ENCODE results near the gene ADD3. TPM values are rescaled to one million over a fixed set of nuclear protein-coding genes. Genes with fewer than 3 reads are reported as not detected.
A peak's percentile ranks its signal among the peaks of the same experiment; 100 is the strongest.

ADD3 gene
- total RNA-seq, 3 donors from 2014 or later (not counting 1 experiment from before 2014, with no cell fraction given) = 341 to 437 (median 344) TPM

DNA sequence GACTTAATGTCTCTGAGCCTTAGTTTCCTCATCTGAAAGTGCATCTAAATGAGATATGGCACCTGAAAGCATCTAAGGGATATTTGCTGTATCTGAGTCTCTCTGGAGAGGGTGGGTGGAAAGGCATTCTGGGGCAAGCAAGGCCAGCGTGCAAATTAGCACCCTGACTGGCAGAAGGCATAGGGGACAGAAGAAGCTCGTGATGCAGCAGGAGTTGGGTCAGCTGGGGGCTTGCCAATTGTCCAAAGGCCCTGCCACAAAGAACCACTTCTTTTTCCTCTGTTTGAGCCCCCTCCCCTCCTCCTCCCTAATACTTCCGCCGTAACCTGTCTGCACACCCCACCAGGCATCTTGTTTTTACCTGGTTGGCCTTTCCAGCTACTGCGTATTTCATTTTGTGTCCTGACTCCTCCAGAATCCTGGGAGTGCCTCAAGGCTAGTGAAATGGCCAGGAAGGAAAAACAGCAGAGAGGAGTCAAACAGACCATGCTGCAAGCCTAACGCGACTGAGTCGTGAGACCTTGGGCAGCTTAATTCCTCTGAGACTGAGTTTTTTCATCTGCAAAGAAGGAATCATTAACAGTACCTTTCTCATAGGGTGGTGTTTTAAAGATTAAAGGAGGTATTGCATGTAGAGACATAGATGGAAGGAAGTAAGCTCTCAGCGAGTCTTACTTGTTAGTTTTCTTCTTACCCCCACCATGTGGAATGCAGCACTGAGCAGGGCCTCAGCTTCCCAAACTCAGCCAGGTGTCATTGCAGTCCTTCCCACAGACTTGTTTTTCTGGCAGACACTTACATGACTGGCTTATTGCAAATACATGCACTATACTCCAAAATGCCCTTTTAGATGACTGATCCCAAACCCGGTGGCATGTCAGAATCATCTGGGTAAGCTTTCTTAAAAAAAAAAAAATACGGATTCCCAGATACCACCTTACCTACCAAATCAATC is 150.5 kb downstream of the ADD3 start:
- Histone ChIP-seq H3K27me3 (ENCODE audit: control insufficient read depth, insufficient read depth, low read length) (peaks cover 55% of the 10 kb centered on the region), H3K4me1 (ENCODE audit: control insufficient read depth, insufficient read depth, low read length) (peaks cover 32% of the 10 kb centered on the region), H3K9me3 (ENCODE audit: control insufficient read depth, insufficient read depth, low read length) (no peaks in the 10 kb centered on the region), H3K27ac (ENCODE audit: low read length) (no peak overlapping the region), H3K4me3 (ENCODE audit: low read length) (no peak overlapping the region), H3K36me3 (ENCODE audit: control insufficient read depth, insufficient read depth, low read length) (no peaks in the 10 kb centered on the region)
- peaks cover 41 to 45% of the 10 kb centered on the region in 2 donors for H3K4me1 Mint-ChIP-seq
- WGBS (ENCODE audit: insufficient coverage) = 92% methylated on average over 11 of the region's 11 CpGs
- H3K4me3 Mint-ChIP-seq = peak overlapping the region; percentile 74
- intact Hi-C loops (cut with micrococcal nuclease) = loop anchor here (5.0 kb wide), 1 partner anchor 69 kb away; no protein-coding TSS in a partner anchor
- DNase-seq (no peak), ATAC-seq (no peak)
- H3K9me3 Mint-ChIP-seq = no peaks in the 10 kb centered on the region
- TF ChIP-seq, protein P1, sequence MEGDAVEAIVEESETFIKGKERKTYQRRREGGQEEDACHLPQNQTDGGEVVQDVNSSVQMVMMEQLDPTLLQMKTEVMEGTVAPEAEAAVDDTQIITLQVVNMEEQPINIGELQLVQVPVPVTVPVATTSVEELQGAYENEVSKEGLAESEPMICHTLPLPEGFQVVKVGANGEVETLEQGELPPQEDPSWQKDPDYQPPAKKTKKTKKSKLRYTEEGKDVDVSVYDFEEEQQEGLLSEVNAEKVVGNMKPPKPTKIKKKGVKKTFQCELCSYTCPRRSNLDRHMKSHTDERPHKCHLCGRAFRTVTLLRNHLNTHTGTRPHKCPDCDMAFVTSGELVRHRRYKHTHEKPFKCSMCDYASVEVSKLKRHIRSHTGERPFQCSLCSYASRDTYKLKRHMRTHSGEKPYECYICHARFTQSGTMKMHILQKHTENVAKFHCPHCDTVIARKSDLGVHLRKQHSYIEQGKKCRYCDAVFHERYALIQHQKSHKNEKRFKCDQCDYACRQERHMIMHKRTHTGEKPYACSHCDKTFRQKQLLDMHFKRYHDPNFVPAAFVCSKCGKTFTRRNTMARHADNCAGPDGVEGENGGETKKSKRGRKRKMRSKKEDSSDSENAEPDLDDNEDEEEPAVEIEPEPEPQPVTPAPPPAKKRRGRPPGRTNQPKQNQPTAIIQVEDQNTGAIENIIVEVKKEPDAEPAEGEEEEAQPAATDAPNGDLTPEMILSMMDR (IDR thresholded peaks at IDR 0.05) = no peak
- H3K36me3 Mint-ChIP-seq = no peaks in the 10 kb centered on the region
- no peak overlapping the region for H3K27ac Mint-ChIP-seq
- H3K27me3 Mint-ChIP-seq (ENCODE audit: low read depth in 2 of 2) = peaks cover 54 to 60% of the 10 kb centered on the region in 2 donors

- no peaks in the 10 kb centered on the region for H3K36me3 ChIP-seq (ENCODE audit: control insufficient read depth, insufficient read depth, low read length)
- no peak overlapping the region for H3K4me3 ChIP-seq (ENCODE audit: low read length)
- H3K36me3 Mint-ChIP-seq = no peaks in the 10 kb centered on the region
- H3K27ac ChIP-seq (ENCODE audit: low read length) = no peak overlapping the region
- no peak overlapping the region for H3K4me3 Mint-ChIP-seq
- no peaks in the 10 kb centered on the region for H3K9me3 ChIP-seq (ENCODE audit: control insufficient read depth, insufficient read depth, low read length)
- intact Hi-C loops (cut with micrococcal nuclease) = no loop called here
- no peaks in the 10 kb centered on the region for H3K9me3 Mint-ChIP-seq
- TF ChIP-seq, protein P1 (IDR thresholded peaks at IDR 0.05) = no peak
- ATAC-seq = no peak
- H3K27me3 ChIP-seq (ENCODE audit: control insufficient read depth, insufficient read depth, low read length) = peaks cover 58% of the 10 kb centered on the region
- WGBS (ENCODE audit: insufficient coverage) = no CpG with 5 or more reads among the region's 4 CpGs
- no peak overlapping the region for H3K27ac Mint-ChIP-seq
- peaks cover 32% of the 10 kb centered on the region for H3K4me1 ChIP-seq (ENCODE audit: control insufficient read depth, insufficient read depth, low read length)
- H3K4me1 Mint-ChIP-seq = peaks cover 34 to 36% of the 10 kb centered on the region in 2 donors
- H3K27me3 Mint-ChIP-seq (ENCODE audit: low read depth in 2 of 2) = peaks cover 57 to 58% of the 10 kb centered on the region in 2 donors
- no peak for DNase-seq
Measured at GRCh38 chr10:110160081-110160480, 152.3 kb downstream of the ADD3 start.

GRCh38 chr10:110160522-110160921 is 152.7 kb downstream of the ADD3 start:
- H3K4me3 Mint-ChIP-seq = no peak overlapping the region
- Histone ChIP-seq H3K9me3 (ENCODE audit: control insufficient read depth, insufficient read depth, low read length) (no peaks in the 10 kb centered on the region), H3K27me3 (ENCODE audit: control insufficient read depth, insufficient read depth, low read length) (peaks cover 61% of the 10 kb centered on the region), H3K4me3 (ENCODE audit: low read length) (no peak overlapping the region), H3K4me1 (ENCODE audit: control insufficient read depth, insufficient read depth, low read length) (peaks cover 32% of the 10 kb centered on the region), H3K27ac (ENCODE audit: low read length) (no peak overlapping the region), H3K36me3 (ENCODE audit: control insufficient read depth, insufficient read depth, low read length) (no peaks in the 10 kb centered on the region)
- H3K9me3 Mint-ChIP-seq = no peaks in the 10 kb centered on the region
- H3K36me3 Mint-ChIP-seq = no peaks in the 10 kb centered on the region
- intact Hi-C loops (cut with micrococcal nuclease) = no loop called here
- H3K4me1 Mint-ChIP-seq = peaks cover 30 to 31% of the 10 kb centered on the region in 2 donors
- peaks cover 58 to 59% of the 10 kb centered on the region in 2 donors for H3K27me3 Mint-ChIP-seq (ENCODE audit: low read depth in 2 of 2)
- TF ChIP-seq, protein P1 (IDR thresholded peaks at IDR 0.05) = no peak
- H3K27ac Mint-ChIP-seq = no peak overlapping the region
- ATAC-seq (no peak), DNase-seq (no peak)

Measured in natural killer cell (primary cell).